HG03460 (cell line): ENCODE measurements around the gene COPS2.
"Not testable (repeated sequence)": the region's sequence is repeated elsewhere in the genome, so short reads cannot be mapped to it uniquely, and the experiment has no call there.

Experiments
- ATAC-seq: cut with Tn5 transposase; IDR thresholded peaks from one replicate; pipeline ENCODE4 v1.9.1; 2021; ENCODE audit not compliant: unreplicated experiment

The COPS2 gene

DNA sequence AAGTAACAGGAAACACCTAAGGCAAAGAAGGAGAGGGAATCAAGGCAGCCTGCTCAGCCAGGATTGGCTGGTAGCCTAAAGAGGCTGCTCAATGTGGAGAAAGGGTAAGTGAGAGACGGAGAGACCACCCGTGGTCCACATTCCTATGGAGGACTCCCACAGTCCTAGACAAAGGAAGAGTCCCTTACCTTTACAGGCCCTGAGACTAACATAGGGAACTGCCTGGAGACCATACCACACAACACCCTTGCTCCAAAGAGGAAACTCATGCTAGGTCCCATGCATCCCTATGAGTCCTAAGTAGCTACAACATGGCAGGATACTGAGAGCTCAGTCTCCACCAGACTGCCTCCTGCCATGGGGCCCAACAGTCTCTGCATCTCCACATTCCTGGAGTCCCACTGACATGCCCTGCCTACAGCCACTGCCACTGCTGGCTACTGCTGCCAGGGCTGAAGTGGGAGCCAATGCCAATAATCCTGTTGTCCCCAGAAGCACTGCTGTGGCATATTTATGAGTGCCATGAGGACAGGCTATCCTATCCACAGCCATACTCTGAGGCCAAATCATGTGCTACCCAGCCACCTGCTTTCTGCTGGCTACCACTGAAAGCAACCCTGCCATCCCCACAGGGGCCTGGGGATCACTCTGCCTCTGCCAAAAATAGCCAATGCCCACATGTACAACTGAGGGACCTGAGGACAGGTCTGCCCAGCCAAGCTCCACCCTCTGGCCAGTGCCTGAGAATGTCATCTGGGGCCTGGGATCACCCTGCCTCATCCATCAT is 45.0 kb downstream of the COPS2 start:
- ATAC-seq: no peak

DNA sequence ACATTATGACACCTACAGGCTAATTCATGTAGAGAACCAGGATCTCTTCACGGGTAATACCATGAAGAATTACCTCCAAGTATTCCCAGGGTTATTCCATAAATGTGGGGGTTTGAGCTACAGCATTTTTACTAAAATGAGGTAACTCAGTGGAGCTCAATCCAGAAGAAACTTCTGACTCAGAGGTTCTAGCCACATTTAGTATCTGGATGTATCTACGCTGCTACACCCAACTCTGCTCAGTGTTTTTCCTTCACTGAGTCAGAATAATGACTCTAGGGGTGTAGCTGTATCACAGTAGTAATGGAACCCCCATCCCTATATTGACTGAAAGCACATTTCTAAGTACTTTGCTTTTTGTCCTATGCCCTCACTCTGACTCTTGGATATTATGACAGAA is 52.4 kb downstream of the COPS2 start:
- ATAC-seq: no peak

DNA sequence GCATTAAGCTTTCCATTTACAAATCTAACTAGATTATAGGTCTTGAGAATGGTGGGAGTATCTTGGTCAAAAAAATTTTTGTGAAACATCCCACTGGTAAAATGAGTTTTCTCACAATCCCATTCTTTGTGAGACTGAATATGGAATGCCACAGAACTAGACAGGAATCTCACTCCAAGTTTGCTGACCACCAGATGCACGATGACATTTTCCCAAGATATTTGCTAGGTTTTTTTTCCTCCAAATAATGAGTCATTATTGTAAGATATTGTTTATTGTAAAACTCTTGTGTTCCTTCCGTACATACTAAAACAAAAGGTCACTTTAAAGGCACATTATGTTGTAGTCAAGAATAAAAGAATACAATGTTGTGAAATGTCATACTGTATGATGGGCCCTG is 53.9 kb downstream of the COPS2 start:
- ATAC-seq: no peak

DNA sequence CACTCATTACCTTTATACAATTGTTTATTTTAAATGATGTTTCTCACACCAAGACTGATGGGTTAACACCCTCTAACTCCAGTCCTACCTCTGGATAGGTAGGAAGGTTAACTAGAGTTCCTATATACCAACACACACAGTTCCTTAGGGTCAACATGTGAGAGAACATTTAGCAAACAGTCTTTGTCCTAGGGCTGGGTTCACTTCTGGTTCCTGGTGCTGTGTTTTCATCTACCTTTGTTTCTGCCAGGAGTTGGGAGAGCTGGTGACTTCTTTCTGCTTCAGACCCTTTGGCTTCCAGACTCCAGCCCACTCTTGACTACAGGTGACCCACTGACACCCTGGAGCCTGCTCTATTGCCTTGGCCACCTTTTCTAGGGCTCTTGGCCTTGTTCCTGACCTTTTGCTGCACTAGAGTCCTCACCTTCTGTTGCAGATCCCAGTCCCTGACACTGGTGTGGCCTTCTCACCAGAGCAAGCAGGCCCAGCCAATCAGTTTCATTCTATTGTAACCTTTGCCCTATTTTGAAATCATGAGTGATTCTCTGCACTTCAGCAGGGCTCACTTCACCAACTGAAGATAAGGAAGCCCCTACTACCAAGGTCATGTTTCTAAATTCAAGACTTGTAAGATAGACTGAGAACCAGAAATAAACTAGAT is 59.2 kb downstream of the COPS2 start:
- no peak for ATAC-seq

DNA sequence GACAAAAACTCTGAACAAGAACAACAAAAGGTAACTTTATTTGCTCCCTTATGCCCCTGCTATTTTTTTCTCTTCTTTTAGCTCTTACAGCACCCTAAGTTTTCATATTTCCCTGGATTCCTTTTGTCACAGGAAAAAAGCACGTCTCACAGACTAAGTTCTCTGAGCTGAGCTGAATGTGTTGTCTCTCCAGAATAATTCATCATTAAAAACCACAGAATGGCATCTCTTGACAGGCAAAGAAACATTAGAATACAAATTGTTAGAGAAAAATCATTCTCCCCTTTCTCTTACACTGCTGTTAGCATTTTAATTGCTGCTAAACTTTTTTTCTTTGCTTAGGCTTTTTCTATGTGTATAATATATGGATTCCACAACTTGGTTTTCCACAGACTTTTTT is 60.5 kb downstream of the COPS2 start:
- no peak for ATAC-seq

DNA sequence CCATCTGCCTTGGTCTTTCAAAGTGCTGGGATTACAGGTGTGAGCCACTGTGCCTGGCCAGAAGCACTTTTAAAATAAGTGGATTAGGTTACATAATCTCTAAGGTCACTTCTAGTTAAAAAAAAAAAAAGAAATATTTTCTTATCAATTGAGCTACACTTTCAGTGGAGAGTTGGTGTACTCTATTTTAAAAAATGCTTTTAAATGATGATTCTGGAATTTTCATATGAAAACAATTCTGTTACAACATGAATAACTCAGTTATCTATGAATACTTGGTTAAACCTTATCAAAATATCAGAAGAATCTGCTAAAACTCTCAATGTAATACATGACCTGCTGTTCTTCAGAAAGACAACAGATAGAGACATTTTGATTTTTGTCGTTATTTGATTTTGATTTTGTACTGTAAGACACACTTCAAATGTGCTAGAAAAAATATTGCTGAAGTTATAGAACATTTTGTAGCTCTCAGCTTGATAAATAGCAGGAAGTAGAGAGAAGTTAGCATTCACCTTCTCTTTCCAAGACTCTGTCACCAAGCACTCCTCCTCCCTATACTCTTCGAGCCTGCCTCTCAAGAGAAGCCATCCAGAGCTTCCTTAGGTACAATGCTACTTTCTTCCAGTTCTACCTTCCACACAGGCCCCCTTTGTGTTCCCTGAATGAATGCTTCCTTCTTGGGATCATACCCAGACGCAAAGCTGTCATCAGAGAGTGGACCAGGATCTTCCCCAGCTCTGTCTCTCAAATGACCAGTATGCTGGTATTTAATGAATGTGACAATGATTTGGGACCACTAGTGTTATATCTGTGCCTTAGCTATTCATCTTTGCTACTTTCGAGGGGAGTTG is 61.9 kb downstream of the COPS2 start:
- no peak for ATAC-seq

DNA sequence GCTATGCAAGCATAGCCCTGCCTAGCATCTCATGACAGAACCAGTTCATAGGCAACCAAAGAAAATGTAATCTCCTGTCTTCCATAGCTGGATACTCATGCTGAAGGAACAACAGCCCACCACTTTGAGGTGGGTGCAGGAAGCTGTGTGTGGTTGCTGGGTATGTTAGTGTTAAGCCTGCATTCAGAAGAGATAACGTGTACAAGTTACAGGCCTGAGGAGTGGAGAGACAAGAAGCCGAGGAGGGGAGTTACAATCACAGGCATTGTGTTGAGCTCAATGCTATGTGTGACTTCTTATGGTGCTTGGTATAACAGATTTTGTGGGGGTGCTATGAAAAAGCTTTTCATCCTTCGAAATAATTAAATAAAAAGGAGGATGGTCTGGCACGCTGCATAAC is 66.4 kb downstream of the COPS2 start:
- ATAC-seq: no peak

DNA sequence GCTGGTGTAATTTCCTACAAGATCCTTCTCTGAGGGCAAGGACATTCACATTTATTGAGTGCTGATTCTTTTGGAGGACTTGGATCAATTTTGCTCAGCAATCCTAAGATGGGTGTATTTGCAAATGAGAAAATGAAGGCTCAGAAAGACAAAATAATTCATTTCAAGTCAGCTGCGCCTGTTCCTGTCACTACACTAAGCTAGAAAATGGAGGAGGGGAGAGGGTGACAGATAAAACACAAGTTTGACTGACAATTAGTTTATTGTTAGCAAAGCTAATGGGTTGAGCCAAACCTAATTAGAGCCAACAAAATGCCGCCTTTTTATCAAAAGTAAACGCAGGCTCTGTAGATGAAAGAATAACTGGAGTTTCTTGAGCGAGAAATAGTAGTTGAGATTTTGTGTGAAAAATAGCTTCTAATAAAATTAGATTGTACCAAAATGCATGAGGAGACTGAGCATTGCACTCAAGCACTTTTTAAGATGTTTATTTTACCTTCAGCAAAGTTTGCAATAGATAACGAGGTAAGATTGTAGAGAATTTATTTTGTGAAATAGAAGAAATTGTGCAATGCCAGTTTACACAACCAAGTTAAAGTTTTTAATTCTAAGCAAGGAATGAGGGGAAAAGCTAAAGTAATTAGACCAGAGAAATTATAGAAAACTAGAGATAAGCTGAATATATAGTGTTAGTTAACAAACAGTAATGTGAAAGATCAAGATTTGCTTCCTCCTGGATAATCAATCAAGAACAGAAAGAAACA is 69.5 kb downstream of the COPS2 start:
- no peak for ATAC-seq

DNA sequence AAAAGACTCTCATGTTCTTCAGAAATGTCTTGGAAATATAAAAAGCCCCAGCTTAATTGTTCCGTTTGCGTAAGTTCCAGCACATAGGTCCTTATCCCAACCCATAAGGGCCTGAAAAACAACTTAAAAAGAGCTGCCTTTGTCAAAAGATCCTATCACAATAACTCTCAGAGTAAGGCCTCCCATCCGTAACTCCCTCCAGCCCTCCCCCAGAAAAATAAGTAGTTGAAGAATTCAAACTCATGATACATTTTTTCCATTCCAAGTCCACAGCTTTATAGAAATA is 71.2 kb downstream of the COPS2 start:
- ATAC-seq: no peak

DNA sequence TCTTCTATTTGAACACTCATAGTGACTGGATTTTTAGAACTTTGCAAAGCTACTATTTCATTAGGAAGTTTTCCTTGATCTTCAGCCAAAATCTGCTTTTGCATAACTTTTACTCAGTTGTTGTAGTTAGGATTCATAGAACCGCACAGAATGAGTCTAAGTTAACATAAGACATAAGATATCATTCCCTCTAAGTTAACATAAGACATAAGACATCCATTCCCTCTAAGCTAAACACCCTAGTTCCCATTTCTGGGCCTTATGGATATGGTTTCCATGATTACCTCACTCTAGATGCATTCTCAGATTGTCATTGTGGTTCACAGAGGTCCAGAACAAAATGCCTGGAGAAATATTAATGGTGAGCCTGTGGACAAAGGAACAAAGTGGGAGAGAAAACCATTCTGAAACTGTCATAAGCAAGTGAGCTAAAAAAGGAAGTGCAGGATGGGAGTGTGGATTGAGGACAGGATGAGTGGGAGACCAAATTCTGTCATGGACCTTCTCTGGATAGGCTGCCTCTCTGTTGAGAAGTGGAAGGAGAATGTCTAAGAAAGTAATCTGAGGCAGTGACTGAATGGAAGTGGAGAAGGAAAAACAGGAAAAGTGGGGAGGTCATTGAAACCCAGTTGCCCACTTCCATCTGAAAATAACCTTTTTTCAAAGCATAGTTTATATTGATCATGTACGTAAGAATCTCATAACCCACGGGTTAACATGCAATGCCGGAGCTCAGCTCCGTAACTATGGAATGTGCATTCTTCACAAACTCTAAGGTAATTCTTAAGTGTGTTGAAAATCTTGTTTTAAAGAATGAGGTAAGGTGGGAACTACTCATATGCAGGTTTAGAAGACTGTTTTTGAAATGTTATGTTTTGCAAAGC is 71.8 kb downstream of the COPS2 start:
- ATAC-seq: no peak

DNA sequence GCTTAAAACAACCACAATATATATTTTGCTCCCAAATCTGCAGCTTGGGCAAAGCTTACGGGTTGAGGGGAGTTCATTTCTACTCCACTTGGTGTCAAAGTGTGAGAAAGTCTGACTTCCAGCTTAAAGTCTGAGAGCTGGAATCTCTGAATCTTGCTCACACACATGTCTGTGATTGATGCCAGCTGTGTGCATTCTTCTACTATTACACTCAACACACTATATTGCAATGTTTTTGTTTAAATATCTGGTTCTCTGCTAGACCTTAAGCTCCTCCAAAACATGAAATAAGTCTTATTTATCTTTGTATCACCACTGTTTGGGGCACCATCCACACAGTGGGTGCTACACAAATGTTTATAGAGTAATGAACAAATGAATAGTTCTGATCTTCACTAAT is 72.4 kb downstream of the COPS2 start:
- no peak for ATAC-seq

DNA sequence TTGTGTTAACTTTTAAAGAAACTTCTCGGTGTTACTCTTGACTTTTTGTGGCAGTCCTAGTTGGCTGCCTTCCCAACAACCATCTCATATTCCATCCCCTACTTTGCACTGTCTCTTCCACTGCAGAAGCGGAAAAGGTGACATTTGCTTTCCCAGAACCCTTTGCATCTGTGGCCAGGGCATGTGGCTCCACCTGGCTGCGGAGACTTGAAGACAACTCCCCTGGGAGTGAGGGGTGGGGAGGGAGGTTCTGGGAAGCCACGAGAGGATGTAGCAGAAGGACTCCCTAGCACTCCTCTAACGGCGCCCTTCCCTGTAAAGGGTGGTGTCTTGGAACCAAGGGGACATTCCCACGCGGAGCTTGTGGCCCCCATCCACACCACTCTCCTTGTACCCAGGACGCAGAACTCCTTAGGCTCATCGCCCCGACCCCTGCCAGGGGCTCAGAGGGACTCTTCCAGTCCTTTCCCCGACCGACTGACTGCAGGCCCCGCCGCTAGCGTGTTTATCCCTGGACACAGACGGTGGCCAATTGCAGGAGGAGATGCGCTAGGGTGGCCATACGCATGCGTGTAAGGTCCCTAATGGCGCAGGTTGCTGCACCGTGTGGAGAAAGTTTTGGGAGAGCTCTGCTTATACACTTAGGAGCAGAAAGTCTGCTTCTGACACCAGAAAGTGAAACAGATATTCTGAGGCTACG is 75.9 kb downstream of the COPS2 start:
- ATAC-seq: no peak

DNA sequence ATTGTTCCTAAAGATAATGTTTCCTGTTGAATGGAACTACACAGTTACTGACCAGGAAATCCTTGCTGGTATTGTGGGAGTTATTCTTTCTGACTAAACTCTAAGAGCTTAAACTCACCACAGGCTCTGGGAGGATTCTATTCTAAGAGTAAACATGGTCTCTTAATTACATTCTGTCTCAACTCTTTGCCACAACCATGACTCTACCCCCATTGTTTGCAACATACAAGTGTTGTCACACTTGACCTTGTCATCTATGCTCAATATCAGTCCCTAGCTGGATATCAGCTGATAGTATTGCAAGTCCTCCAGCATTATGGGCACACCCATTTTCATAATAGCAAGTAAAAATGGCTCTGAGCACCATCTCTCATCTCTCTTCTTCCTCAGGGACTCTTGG is 79.5 kb downstream of the COPS2 start:
- no peak for ATAC-seq

DNA sequence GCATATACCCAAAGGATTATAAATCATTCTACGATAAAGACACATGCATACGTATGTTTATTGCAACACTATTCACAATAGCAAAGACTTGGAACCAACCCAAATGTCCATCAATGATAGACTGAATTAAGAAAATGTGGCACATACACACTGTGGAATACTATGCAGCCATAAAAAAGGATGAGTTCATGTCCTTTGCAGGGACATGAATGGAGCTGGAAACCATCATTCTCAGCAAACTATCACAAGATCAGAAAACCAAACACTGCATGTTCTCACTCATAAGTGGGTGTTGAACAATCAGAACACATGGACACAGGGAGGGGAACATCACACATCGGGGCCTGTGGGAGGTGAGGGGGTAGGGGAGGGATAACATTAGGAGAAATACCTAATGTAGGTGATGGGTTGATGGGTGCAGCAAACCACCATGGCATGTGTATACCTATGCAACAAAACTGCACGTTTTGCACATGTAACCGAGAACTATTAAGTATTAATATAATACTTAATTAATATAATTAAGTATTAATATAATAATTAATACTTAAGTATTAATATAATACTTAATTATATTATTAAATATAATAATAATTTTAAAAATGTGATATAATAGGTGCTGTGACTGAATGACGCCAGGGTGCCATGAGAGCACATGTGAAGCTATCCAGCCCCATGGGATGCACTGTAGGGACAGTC is 80.7 kb downstream of the COPS2 start:
- ATAC-seq: not testable (repeated sequence)
